Natural killer cell (primary cell): Measurements from ENCODE around the gene TBC1D2B. TPM values are rescaled to one million over a fixed set of nuclear protein-coding genes. Genes with fewer than 3 reads are reported as not detected.

Source experiments
- ATAC-seq, 3 donors: fragments of 150-1000 bp in 2 of 3; fragments of 200-7000 bp in 1 of 3; cut with Tn5 transposase; 1 replicate in 1 of 3; 2 replicates in 2 of 3; pipeline ENCODE4 v1.10.0; 2021; ENCODE audit warnings: mild to moderate bottlenecking in 2 of 3, moderate library complexity in 2 of 3
- DNase-seq, 2 donors: peaks; one replicate each; pipeline versions ENCODE4 v3.0.0 to v3.0.0-alpha.2; 2013 to 2021; ENCODE audit warnings: mixed read lengths in 1 of 2
- H3K27ac ChIP-seq: one replicate; pipeline ENCODE4 v1.5.1; 2013; ENCODE audit warnings: mild to moderate bottlenecking, low read length
- H3K27me3 ChIP-seq: one replicate; pipeline ENCODE4 v1.6.1; 2013; ENCODE audit warnings: low read length; ENCODE audit not compliant: control insufficient read depth, insufficient read depth
- H3K36me3 ChIP-seq: one replicate; pipeline ENCODE4 v1.6.1; 2013; ENCODE audit warnings: low read length; ENCODE audit not compliant: control insufficient read depth, insufficient read depth
- H3K4me1 ChIP-seq: one replicate; pipeline ENCODE4 v1.6.1; 2013; ENCODE audit warnings: low read length; ENCODE audit not compliant: control insufficient read depth, insufficient read depth
- H3K4me3 ChIP-seq: one replicate; pipeline ENCODE4 v1.5.1; 2013; ENCODE audit warnings: low read length
- H3K9me3 ChIP-seq: one replicate; pipeline ENCODE4 v1.6.1; 2013; ENCODE audit warnings: low read length; ENCODE audit not compliant: control insufficient read depth, insufficient read depth
- H3K27ac Mint-ChIP-seq, 2 donors: one replicate each; pipeline ENCODE4 v1.8.0; 2022; ENCODE audit warnings: mild to moderate bottlenecking in 2 of 2, mixed read lengths in 2 of 2, moderate library complexity in 1 of 2
- H3K27me3 Mint-ChIP-seq, 2 donors: one replicate each; pipeline ENCODE4 v1.8.0; 2022; ENCODE audit warnings: low read depth in 2 of 2, mixed read lengths in 2 of 2
- H3K36me3 Mint-ChIP-seq: one replicate; pipeline ENCODE4 v1.8.0; 2022; ENCODE audit warnings: mixed read lengths
- H3K4me1 Mint-ChIP-seq, 2 donors: one replicate each; pipeline ENCODE4 v1.8.0; 2022; ENCODE audit warnings: mixed read lengths in 2 of 2
- H3K4me3 Mint-ChIP-seq: one replicate; pipeline ENCODE4 v1.8.0; 2022; ENCODE audit warnings: mild to moderate bottlenecking, moderate library complexity, mixed read lengths
- H3K9me3 Mint-ChIP-seq, 2 donors: one replicate each; pipeline ENCODE4 v1.8.0; 2022; ENCODE audit warnings: mixed read lengths in 2 of 2
- CTCF ChIP-seq: fragments of 200-600 bp; IDR thresholded peaks from one replicate; pipeline ENCODE4 v1.8.0; 2022; ENCODE audit warnings: antibody characterized with exemption
- WGBS: methylation state at CpG from one replicate; pipeline ENCODE4 v1.1.7; 2013; ENCODE audit warnings: missing lambda C conversion rate; ENCODE audit not compliant: insufficient coverage; 5-methylcytosine and 5-hydroxymethylcytosine counted together
- intact Hi-C: fragments of 100-400 bp; cut with micrococcal nuclease; formaldehyde crosslinking; loops from one replicate; pipeline ENCODE4 v1.14.2; 2022
- total RNA-seq, 4 donors: library from RNA; stranded (reverse); fragments of 120-200 nt in 1 of 4; gene quantifications; one replicate each; pipeline versions ENCODE4 v1.2.3 to v1.2.4, GENCODE V29; 2013 to 2022

Gene TBC1D2B
- total RNA-seq, 3 donors from 2014 or later (not counting 1 experiment from before 2014, with no cell fraction given), result 54.0 to 83.5 (median 56.7) TPM

GRCh38 chr15:78012643-78013077 is 64.9 kb downstream of the TBC1D2B start:
- no peak overlapping the region for H3K27ac Mint-ChIP-seq

GRCh38 chr15:78010067-78010466 is 67.4 kb downstream of the TBC1D2B start:
- no peaks in the 10 kb centered on the region for H3K27me3 Mint-ChIP-seq
- WGBS, result 94% methylated on average over 4 of the region's 4 CpGs
- no peak for DNase-seq
- H3K4me1 ChIP-seq, result no peaks in the 10 kb centered on the region
- H3K27me3 ChIP-seq, result no peaks in the 10 kb centered on the region
- no peak for TF ChIP-seq CTCF
- peaks cover 9% of the 10 kb centered on the region in 2 donors for H3K4me1 Mint-ChIP-seq
- peaks cover 26% of the 10 kb centered on the region for H3K36me3 Mint-ChIP-seq
- no peak overlapping the region for H3K27ac Mint-ChIP-seq
- no peak overlapping the region for H3K4me3 Mint-ChIP-seq
- H3K4me3 ChIP-seq, result no peak overlapping the region
- intact Hi-C loops, result no loop called here
- no peaks in the 10 kb centered on the region for H3K9me3 Mint-ChIP-seq
- no peaks in the 10 kb centered on the region for H3K9me3 ChIP-seq
- H3K27ac ChIP-seq, result no peak overlapping the region
- no peak for ATAC-seq
- H3K36me3 ChIP-seq, result peaks cover 65% of the 10 kb centered on the region

More at GRCh38 chr15:78012643-78013077, 64.9 kb downstream of the TBC1D2B start:
- intact Hi-C loops, result no loop called here
- H3K4me3 ChIP-seq, result no peak overlapping the region
- no peaks in the 10 kb centered on the region for H3K4me1 Mint-ChIP-seq
- 96% methylated on average over 8 of the region's 8 CpGs for WGBS
- no peak for ATAC-seq
- no peak overlapping the region for H3K27ac ChIP-seq
- DNase-seq, result no peak
- peaks cover 18% of the 10 kb centered on the region for H3K36me3 Mint-ChIP-seq
- no peaks in the 10 kb centered on the region for H3K27me3 Mint-ChIP-seq
- H3K27me3 ChIP-seq, result no peaks in the 10 kb centered on the region
- H3K4me3 Mint-ChIP-seq, result no peak overlapping the region
- no peaks in the 10 kb centered on the region for H3K4me1 ChIP-seq
- TF ChIP-seq CTCF, result no peak
- no peaks in the 10 kb centered on the region for H3K9me3 ChIP-seq
- H3K36me3 ChIP-seq, result peaks cover 71% of the 10 kb centered on the region
- H3K9me3 Mint-ChIP-seq, result no peaks in the 10 kb centered on the region

GRCh38 chr15:78007964-78008886 is 69.3 kb downstream of the TBC1D2B start:
- Mint-ChIP-seq H3K9me3 (no peaks in the 10 kb centered on the region), H3K27me3 (no peaks in the 10 kb centered on the region), H3K27ac (peak overlapping the region in 1 of 2 donors; percentile 29), H3K4me3 (no peak overlapping the region), H3K36me3 (peaks cover 14% of the 10 kb centered on the region), H3K4me1 (peaks cover 9% of the 10 kb centered on the region in 2 donors)
- no peak for TF ChIP-seq CTCF
- ATAC-seq, result no peak
- Histone ChIP-seq H3K9me3 (no peaks in the 10 kb centered on the region), H3K27me3 (no peaks in the 10 kb centered on the region), H3K36me3 (peaks cover 59% of the 10 kb centered on the region), H3K27ac (no peak overlapping the region), H3K4me3 (no peak overlapping the region), H3K4me1 (no peaks in the 10 kb centered on the region)
- no peak for DNase-seq
- intact Hi-C loops, result no loop called here
- 95% methylated on average over 17 of the region's 17 CpGs for WGBS
